Fibroblast of mammary gland (primary cell): ENCODE results near the gene PSD.
A peak's percentile ranks its signal among the peaks of the same experiment; 100 is the strongest.

Source experiments
- DNase-seq: peaks from one replicate; pipeline ENCODE4 v3.0.0-alpha.2; 2010; ENCODE audit warnings: low read depth
- H3K4me3 ChIP-seq: 2 replicates; pipeline ENCODE4 v1.5.1; 2011; ENCODE audit warnings: low read depth, mild to moderate bottlenecking, low read length, moderate library complexity; ENCODE audit not compliant: control insufficient read depth
- TF ChIP-seq, protein P1 (sequence below): conservative IDR thresholded peaks from 2 replicates; pipeline ENCODE4 v1.5.1; 2011; ENCODE audit warnings: low read depth, low read length, inconsistent platforms; ENCODE audit not compliant: control insufficient read depth, insufficient read depth

Gene PSD

DNA sequence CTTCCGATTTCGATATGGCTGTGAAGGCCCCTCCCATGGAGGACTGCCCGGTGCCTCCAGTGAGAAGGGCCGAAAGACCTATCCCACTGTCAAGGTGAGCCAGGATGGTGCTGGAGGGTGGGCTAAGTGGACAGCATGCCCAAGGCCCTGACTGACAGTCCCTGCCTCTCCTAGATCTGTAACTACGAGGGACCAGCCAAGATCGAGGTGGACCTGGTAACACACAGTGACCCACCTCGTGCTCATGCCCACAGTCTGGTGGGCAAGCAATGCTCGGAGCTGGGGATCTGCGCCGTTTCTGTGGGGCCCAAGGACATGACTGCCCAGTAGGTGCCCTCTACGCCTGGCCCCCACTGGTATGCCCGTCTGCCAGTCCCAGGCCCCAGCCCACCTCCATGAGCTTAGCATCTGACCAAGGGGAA is 21.8 kb downstream of the PSD start:
- no peak for DNase-seq
- TF ChIP-seq, protein P1, sequence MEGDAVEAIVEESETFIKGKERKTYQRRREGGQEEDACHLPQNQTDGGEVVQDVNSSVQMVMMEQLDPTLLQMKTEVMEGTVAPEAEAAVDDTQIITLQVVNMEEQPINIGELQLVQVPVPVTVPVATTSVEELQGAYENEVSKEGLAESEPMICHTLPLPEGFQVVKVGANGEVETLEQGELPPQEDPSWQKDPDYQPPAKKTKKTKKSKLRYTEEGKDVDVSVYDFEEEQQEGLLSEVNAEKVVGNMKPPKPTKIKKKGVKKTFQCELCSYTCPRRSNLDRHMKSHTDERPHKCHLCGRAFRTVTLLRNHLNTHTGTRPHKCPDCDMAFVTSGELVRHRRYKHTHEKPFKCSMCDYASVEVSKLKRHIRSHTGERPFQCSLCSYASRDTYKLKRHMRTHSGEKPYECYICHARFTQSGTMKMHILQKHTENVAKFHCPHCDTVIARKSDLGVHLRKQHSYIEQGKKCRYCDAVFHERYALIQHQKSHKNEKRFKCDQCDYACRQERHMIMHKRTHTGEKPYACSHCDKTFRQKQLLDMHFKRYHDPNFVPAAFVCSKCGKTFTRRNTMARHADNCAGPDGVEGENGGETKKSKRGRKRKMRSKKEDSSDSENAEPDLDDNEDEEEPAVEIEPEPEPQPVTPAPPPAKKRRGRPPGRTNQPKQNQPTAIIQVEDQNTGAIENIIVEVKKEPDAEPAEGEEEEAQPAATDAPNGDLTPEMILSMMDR, result no peak
- H3K4me3 ChIP-seq, result peak overlapping the region; percentile 74

DNA sequence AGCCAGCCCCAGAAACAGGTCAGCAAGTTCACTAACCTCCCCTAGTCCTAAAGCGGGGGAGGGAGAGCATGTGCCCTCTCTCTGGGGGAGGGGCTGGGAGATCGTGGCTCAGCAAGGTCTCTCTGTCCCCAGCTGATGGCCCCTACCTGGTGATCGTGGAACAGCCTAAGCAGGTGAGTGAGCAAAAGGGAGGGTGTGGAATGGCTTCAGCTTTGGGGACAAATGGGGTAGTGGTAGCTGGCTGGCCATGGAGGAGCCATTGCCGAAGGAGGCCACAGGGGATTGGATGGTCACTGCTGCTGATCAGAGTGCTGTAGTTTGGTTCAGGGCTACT is 22.3 kb downstream of the PSD start:
- DNase-seq, result no peak
- TF ChIP-seq, protein P1, result no peak
- peak overlapping the region; percentile 74 for H3K4me3 ChIP-seq

DNA sequence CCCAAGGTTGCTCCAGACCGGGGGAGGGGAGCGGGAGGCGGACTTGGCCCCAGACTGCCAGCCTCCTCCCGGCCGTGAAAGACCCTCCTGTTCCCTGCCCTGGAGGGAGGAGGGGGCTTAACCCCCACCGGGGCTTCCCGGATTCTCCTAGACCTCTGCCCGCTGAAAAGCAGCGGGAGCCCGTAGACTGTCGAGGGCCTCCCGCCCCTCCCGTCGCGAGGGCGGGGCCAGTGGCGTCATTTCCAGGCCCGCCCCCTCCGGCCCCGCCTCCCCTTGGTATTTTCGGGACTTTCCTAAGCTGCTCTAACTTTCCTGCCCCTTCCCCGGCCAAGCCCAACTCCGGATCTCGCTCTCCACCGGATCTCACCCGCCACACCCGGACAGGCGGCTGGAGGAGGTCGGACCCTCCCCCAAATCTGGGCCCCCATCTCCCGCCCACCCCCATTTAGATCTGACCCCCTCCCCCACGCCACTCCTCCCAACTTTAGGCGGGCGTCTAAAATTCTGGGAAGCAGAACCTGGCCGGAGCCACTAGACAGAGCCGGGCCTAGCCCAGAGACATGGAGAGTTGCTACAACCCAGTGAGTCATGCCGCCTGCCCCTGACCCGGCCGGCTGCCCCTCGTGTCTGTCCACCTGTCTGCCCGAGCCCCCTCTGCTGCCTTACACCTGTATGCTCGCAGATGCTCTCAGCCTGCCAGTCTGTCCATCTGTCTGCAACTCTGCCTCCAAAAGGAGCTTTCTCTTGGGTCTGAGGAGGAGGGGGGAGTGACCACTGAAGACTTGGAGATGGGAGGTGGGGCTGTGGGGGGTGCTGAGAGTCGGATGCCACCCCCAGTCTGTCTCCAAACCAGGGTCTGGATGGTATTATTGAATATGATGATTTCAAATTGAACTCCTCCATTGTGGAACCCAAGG is 22.9 kb downstream of the PSD start, which contains the start of gene NFKB2:
TSS of gene NFKB2 (plus strand) at position 306 of the 917 bp plus-strand sequence. CDS start at position 561, 255 bp downstream.
- peak within 1 kb of the TSS; percentile 74 for H3K4me3 ChIP-seq
- TF ChIP-seq, protein P1, result no peak

DNA sequence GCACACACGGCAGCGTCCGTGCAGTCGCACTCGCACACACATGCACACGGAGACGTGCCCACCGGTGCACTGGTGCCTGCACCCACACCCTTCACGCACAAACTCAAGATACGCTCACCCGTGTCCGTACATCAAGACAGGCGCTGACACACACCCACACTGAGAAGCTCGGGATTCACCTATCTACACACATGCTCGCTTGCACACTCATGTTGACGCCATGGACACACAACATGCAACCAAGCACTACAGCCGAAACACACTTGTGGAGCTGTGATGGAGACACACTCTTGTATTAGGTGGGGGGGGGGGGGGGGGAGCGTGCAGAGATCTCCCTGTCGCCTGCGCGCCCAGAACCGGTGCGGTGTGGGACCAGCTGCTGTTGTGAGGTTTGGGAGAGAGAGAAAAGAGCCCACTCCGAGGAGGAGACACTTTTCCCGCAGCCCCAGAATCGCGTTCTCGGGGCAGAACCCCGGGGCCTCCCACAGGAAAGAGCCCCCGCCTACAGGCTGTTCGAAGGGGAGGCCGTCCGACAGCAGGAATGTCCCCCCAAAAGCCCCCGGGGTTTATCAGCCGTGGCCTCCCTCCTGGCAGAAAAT is 23.7 kb downstream of the PSD start:
- DNase-seq, result peak; percentile 40

More for the DNA sequence above, 22.9 kb downstream of the PSD start, which contains the start of gene NFKB2:
- DNase-seq, result peak; percentile 76

DNA sequence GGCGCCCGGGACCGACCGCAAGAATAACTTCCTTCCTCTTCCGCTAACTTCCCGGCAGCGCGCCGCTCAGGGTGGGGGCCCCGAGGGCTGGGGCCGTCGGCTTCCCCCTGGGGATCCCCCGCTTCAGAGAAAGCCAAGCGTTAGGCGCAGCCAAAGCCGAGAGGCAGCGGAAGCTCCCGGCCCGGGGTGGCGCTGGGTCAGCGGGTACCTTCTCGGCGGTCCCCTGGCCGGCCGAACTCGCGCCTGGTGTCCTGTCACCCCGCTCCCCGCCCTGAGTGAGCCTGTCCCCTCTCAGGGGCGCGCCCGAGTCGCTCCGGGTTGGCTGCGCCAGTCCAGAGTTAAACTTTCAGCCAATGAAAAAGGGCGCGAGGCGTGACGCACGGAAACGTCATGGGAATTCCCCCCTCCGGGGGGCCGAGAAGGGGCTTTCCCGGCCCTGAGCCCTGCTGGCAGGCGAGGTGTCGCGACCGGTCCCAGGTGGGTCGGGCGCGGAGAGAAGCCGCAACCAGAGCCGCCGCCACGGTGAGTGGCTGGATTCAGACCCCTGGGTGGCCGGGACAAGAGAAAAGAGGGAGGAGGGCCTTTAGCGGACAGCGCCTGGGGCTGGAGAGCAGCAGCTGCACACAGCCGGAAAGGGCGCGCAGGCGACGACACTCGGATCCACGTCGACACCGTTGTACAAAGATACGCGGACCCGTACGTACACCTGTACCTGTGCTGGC is 24.3 kb downstream of the PSD start:
- TF ChIP-seq, protein P1, result no peak
- peak; percentile 89 for DNase-seq
- peak overlapping the region; percentile 74 for H3K4me3 ChIP-seq

More for the DNA sequence above, 23.7 kb downstream of the PSD start:
- peak overlapping the region; percentile 74 for H3K4me3 ChIP-seq
- TF ChIP-seq, protein P1, result no peak

DNA sequence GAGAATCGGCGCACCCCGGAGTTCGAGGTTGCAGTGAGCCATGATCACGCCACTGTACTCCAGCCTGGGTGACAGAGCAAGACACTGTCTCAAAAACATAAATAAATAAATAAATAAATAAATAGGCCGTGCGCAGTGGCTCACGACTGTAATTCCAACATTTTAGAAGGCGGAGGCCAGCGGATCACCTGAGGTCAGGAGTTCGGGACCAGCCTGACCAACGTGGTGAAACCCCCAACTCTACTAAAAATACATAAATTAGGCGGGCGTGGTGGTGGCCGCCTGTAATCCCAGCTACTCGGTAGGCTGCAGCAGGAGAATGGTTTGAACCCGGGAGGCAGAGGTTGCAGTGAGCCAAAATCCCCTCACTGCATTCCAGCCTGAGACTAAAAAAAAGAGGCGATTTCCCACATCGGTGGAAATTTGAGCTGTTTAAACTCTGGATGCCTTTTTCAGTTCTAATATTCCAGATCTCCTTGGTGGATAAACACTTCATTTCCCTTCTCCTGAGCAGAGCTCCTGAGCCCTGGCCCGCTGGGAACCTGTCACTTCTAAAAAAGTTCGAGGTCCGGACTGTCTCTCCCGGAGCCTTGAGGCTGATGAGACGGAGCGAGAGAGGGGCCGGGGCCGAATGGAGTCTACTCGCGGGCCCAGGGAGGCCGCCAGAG is 25.0 kb downstream of the PSD start:
- DNase-seq, result no peak
- H3K4me3 ChIP-seq, result peak overlapping the region; percentile 74
- TF ChIP-seq, protein P1, result peak; percentile 80
